Fibroblast of lung (primary cell): ENCODE measurements around the gene CD164.

Experiments used
- EZH2 ChIP-seq: IDR thresholded peaks from 2 replicates; pipeline ENCODE4 v1.5.1; 2012; ENCODE audit warnings: low read length, control low read depth, mild to moderate bottlenecking; ENCODE audit errors: missing control alignments
- TF ChIP-seq, protein P1 (sequence below), 2 donors: IDR thresholded peaks in 1 of 2; conservative IDR thresholded peaks in 1 of 2; 1 replicate in 1 of 2; 2 replicates in 1 of 2; pipeline ENCODE4 v1.5.1; 2011 to 2012; ENCODE audit warnings: low read length in 2 of 2, control low read depth in 1 of 2, inconsistent platforms in 1 of 2, low read depth in 1 of 2, mild to moderate bottlenecking in 1 of 2

DNA sequence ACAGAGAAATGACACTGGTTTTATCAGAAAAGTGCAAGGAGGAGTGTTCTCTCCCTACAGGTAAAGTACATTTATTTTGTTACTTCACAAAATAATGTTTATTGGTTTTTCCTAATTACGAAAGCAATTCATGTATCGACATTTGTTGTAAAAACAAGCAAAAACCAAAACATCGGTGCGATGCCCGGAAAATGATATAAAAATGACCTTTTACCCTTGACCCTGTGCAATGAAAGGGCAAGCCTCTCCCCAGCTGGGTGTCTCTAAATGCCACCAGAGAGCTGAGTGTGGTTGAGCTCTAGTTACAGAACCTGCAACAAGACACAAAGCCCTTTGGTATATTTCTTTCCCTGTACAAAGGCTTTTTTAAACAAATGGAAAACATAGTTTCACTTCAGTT, 65.4 kb downstream of the CD164 start:
- TF ChIP-seq, protein P1, sequence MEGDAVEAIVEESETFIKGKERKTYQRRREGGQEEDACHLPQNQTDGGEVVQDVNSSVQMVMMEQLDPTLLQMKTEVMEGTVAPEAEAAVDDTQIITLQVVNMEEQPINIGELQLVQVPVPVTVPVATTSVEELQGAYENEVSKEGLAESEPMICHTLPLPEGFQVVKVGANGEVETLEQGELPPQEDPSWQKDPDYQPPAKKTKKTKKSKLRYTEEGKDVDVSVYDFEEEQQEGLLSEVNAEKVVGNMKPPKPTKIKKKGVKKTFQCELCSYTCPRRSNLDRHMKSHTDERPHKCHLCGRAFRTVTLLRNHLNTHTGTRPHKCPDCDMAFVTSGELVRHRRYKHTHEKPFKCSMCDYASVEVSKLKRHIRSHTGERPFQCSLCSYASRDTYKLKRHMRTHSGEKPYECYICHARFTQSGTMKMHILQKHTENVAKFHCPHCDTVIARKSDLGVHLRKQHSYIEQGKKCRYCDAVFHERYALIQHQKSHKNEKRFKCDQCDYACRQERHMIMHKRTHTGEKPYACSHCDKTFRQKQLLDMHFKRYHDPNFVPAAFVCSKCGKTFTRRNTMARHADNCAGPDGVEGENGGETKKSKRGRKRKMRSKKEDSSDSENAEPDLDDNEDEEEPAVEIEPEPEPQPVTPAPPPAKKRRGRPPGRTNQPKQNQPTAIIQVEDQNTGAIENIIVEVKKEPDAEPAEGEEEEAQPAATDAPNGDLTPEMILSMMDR (conservative IDR thresholded peaks at IDR 0.05 in 1 of 2, IDR thresholded peaks at IDR 0.05 in 1 of 2; ENCODE audit: low read depth in 1 of 2, low read length in 2 of 2), result no peak
- TF ChIP-seq EZH2, result no peak
